Measurements from ENCODE around the gene ST6GAL1. TPM values are rescaled to one million over a fixed set of nuclear protein-coding genes. Genes with fewer than 3 reads are reported as not detected.
A peak's percentile ranks its signal among the peaks of the same experiment; 100 is the strongest.

Gene ST6GAL1
- total RNA-seq, 1 donor from 2014 or later: 15.8 TPM

GRCh38 chr3:186971578-186971977 is 41.3 kb downstream of the ST6GAL1 start:
- Mint-ChIP-seq H3K27ac (ENCODE audit: unreplicated experiment) (no peak overlapping the region), H3K9me3 (ENCODE audit: unreplicated experiment) (peaks cover 6% of the 10 kb centered on the region), H3K27me3 (ENCODE audit: low read depth, unreplicated experiment) (peaks cover 3% of the 10 kb centered on the region), H3K4me1 (ENCODE audit: low read depth, unreplicated experiment) (no peaks in the 10 kb centered on the region), H3K4me3 (ENCODE audit: unreplicated experiment) (no peak overlapping the region), H3K36me3 (ENCODE audit: low read depth, unreplicated experiment) (peaks cover 31% of the 10 kb centered on the region)
- H4K20me1 ChIP-seq (ENCODE audit: insufficient read depth, low read length): no peaks in the 10 kb centered on the region
- no peaks in the 10 kb centered on the region for H3K27me3 ChIP-seq (ENCODE audit: insufficient read depth, low read length)
- H3K79me2 ChIP-seq (ENCODE audit: insufficient read depth, low read length): no peaks in the 10 kb centered on the region
- H3K36me3 ChIP-seq (ENCODE audit: insufficient read depth, low read length): no peaks in the 10 kb centered on the region
- no peak for TF ChIP-seq CTCF (IDR thresholded peaks at IDR 0.05; ENCODE audit: insufficient read depth, low read depth, low read length)
- TF ChIP-seq EZH2 (IDR thresholded peaks at IDR 0.05; ENCODE audit: insufficient read depth, low read length): no peak
- H3K9me3 ChIP-seq (ENCODE audit: insufficient read depth, low read depth, low read length): no peaks in the 10 kb centered on the region
- no peak overlapping the region for H3K4me3 ChIP-seq (ENCODE audit: insufficient read depth, low read depth, low read length)
- no peak overlapping the region for H3K4me2 ChIP-seq (ENCODE audit: low read length)
- FAIRE-seq: no peak
- no peak for DNase-seq (ENCODE audit: low read depth)
- peaks cover 8% of the 10 kb centered on the region for H3K4me1 ChIP-seq (ENCODE audit: insufficient read depth, low read length)
- no peak overlapping the region for H3K9ac ChIP-seq (ENCODE audit: low read length)
- no peak overlapping the region for H3K27ac ChIP-seq (ENCODE audit: low read depth, low read length)
- H2AFZ ChIP-seq (ENCODE audit: low read depth, low read length): no peak overlapping the region

- Mint-ChIP-seq H3K27ac (ENCODE audit: unreplicated experiment) (no peak overlapping the region), H3K4me3 (ENCODE audit: unreplicated experiment) (no peak overlapping the region), H3K36me3 (ENCODE audit: low read depth, unreplicated experiment) (peaks cover 28% of the 10 kb centered on the region), H3K4me1 (ENCODE audit: low read depth, unreplicated experiment) (peaks cover 2% of the 10 kb centered on the region), H3K9me3 (ENCODE audit: unreplicated experiment) (peaks cover 6% of the 10 kb centered on the region), H3K27me3 (ENCODE audit: low read depth, unreplicated experiment) (peaks cover 4% of the 10 kb centered on the region)
- H3K4me2 ChIP-seq (ENCODE audit: low read length): no peak overlapping the region
- no peaks in the 10 kb centered on the region for H3K27me3 ChIP-seq (ENCODE audit: insufficient read depth, low read length)
- no peak overlapping the region for H2AFZ ChIP-seq (ENCODE audit: low read depth, low read length)
- no peak overlapping the region for H3K4me3 ChIP-seq (ENCODE audit: insufficient read depth, low read depth, low read length)
- H3K36me3 ChIP-seq (ENCODE audit: insufficient read depth, low read length): no peaks in the 10 kb centered on the region
- H3K9ac ChIP-seq (ENCODE audit: low read length): no peak overlapping the region
- FAIRE-seq: no peak
- H4K20me1 ChIP-seq (ENCODE audit: insufficient read depth, low read length): no peaks in the 10 kb centered on the region
- no peaks in the 10 kb centered on the region for H3K9me3 ChIP-seq (ENCODE audit: insufficient read depth, low read depth, low read length)
- no peaks in the 10 kb centered on the region for H3K79me2 ChIP-seq (ENCODE audit: insufficient read depth, low read length)
- H3K4me1 ChIP-seq (ENCODE audit: insufficient read depth, low read length): no peaks in the 10 kb centered on the region
- no peak overlapping the region for H3K27ac ChIP-seq (ENCODE audit: low read depth, low read length)
- no peak for TF ChIP-seq EZH2 (IDR thresholded peaks at IDR 0.05; ENCODE audit: insufficient read depth, low read length)
- TF ChIP-seq CTCF (IDR thresholded peaks at IDR 0.05; ENCODE audit: insufficient read depth, low read depth, low read length): no peak
- no peak for DNase-seq (ENCODE audit: low read depth)
These were observed 43.4 kb downstream of the ST6GAL1 start for GRCh38 chr3:186973702-186974101.

- H3K27ac ChIP-seq (ENCODE audit: low read depth, low read length): no peak overlapping the region
- H3K4me1 ChIP-seq (ENCODE audit: insufficient read depth, low read length): no peaks in the 10 kb centered on the region
- no peak overlapping the region for H3K27ac Mint-ChIP-seq (ENCODE audit: unreplicated experiment)
- H3K4me2 ChIP-seq (ENCODE audit: low read length): no peak overlapping the region
- no peaks in the 10 kb centered on the region for H3K27me3 ChIP-seq (ENCODE audit: insufficient read depth, low read length)
- H3K9me3 ChIP-seq (ENCODE audit: insufficient read depth, low read depth, low read length): no peaks in the 10 kb centered on the region
- H3K4me3 ChIP-seq (ENCODE audit: insufficient read depth, low read depth, low read length): no peak overlapping the region
- H3K4me3 Mint-ChIP-seq (ENCODE audit: unreplicated experiment): peak overlapping the region; percentile 35
- H3K36me3 Mint-ChIP-seq (ENCODE audit: low read depth, unreplicated experiment): peaks cover 25% of the 10 kb centered on the region
- H3K36me3 ChIP-seq (ENCODE audit: insufficient read depth, low read length): no peaks in the 10 kb centered on the region
- H2AFZ ChIP-seq (ENCODE audit: low read depth, low read length): no peak overlapping the region
- H3K27me3 Mint-ChIP-seq (ENCODE audit: low read depth, unreplicated experiment): peaks cover 5% of the 10 kb centered on the region
- TF ChIP-seq CTCF (IDR thresholded peaks at IDR 0.05; ENCODE audit: insufficient read depth, low read depth, low read length): no peak
- TF ChIP-seq EZH2 (IDR thresholded peaks at IDR 0.05; ENCODE audit: insufficient read depth, low read length): no peak
- H3K79me2 ChIP-seq (ENCODE audit: insufficient read depth, low read length): no peaks in the 10 kb centered on the region
- H4K20me1 ChIP-seq (ENCODE audit: insufficient read depth, low read length): no peaks in the 10 kb centered on the region
- FAIRE-seq (no peak), DNase-seq (ENCODE audit: low read depth) (no peak)
- peaks cover 2% of the 10 kb centered on the region for H3K4me1 Mint-ChIP-seq (ENCODE audit: low read depth, unreplicated experiment)
- peaks cover 5% of the 10 kb centered on the region for H3K9me3 Mint-ChIP-seq (ENCODE audit: unreplicated experiment)
- H3K9ac ChIP-seq (ENCODE audit: low read length): no peak overlapping the region
These were observed 44.5 kb downstream of the ST6GAL1 start for GRCh38 chr3:186974824-186975313.

Measured in astrocyte (in vitro differentiated cells and primary cell).